ENCODE measurements around the gene SMARCC2.

Gene SMARCC2

DNA sequence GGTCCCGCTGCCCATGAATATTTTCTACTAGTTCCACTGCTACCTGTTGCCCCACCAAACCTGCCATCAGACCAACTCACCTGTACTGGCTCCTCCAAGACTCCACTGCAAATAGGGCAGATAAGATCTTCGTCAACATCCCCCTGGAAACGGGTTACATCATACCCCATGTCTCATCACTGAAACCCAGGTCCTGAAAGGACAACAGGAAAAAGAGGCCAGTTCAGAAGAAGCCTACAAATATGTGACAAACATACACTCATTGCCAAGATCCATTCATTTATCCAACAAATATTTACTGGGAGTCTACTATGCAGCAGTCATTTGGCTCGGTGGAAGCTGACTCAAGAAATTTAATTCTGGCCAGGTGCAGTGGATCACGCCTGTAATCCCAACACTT is 24.6 kb upstream of the SMARCC2 start:
- Histone ChIP-seq H3K4me3 (ENCODE audit: low read length, poor library complexity, severe bottlenecking) (no peak overlapping the region), H3K27me3 (ENCODE audit: insufficient read depth, low read length, poor library complexity, severe bottlenecking) (no peaks in the 10 kb centered on the region), H3K9ac (ENCODE audit: low read depth, low read length, poor library complexity, severe bottlenecking) (no peak overlapping the region), H4K20me1 (ENCODE audit: insufficient read depth, low read length, poor library complexity, severe bottlenecking) (no peaks in the 10 kb centered on the region), H3K79me2 (ENCODE audit: insufficient read depth, low read length) (no peaks in the 10 kb centered on the region), H3K4me1 (ENCODE audit: insufficient read depth, low read length, poor library complexity, severe bottlenecking) (no peaks in the 10 kb centered on the region), H3K9me2 (replicated peaks; ENCODE audit: low read depth, low read length) (no peaks in the 10 kb centered on the region), H3K4me2 (ENCODE audit: low read depth, low read length, poor library complexity, severe bottlenecking) (no peak overlapping the region), H3K9me3 (ENCODE audit: insufficient read depth, low read depth, low read length) (no peaks in the 10 kb centered on the region), H2AFZ (ENCODE audit: low read length) (no peak overlapping the region), H3F3A (ENCODE audit: low read depth) (no peaks in the 10 kb centered on the region), H3K36me3 (ENCODE audit: insufficient read depth, low read length) (peaks cover 33% of the 10 kb centered on the region; the same call in 1 of the 2 replicates)
- TF ChIP-seq EZH2phosphoT487 (IDR thresholded peaks at IDR 0.05; ENCODE audit: borderline replicate concordance), result no peak
- TF ChIP-seq, protein P1, sequence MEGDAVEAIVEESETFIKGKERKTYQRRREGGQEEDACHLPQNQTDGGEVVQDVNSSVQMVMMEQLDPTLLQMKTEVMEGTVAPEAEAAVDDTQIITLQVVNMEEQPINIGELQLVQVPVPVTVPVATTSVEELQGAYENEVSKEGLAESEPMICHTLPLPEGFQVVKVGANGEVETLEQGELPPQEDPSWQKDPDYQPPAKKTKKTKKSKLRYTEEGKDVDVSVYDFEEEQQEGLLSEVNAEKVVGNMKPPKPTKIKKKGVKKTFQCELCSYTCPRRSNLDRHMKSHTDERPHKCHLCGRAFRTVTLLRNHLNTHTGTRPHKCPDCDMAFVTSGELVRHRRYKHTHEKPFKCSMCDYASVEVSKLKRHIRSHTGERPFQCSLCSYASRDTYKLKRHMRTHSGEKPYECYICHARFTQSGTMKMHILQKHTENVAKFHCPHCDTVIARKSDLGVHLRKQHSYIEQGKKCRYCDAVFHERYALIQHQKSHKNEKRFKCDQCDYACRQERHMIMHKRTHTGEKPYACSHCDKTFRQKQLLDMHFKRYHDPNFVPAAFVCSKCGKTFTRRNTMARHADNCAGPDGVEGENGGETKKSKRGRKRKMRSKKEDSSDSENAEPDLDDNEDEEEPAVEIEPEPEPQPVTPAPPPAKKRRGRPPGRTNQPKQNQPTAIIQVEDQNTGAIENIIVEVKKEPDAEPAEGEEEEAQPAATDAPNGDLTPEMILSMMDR (conservative IDR thresholded peaks at IDR 0.05; ENCODE audit: low read length), result no peak

DNA sequence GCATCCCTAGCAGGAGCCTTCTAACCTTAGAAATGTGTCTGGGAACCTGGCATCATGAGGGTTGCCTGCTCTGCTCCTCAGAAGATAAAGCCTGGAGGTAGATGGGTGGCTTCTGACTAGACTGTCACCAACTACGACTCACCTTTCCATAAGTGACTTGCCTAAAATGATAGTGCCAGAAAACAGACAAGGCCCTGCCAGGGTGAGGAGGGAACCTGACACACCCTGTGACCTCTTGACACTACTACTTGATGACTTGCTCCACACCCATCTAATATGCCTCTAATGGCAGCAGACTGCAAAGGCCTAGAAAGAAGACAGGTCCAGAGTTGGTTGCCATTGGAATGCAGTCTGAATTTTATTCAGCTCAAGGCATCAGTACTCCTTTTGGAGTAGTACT is 23.1 kb upstream of the SMARCC2 start:
- H4K20me1 ChIP-seq (ENCODE audit: insufficient read depth, low read length, poor library complexity, severe bottlenecking), result no peaks in the 10 kb centered on the region

DNA sequence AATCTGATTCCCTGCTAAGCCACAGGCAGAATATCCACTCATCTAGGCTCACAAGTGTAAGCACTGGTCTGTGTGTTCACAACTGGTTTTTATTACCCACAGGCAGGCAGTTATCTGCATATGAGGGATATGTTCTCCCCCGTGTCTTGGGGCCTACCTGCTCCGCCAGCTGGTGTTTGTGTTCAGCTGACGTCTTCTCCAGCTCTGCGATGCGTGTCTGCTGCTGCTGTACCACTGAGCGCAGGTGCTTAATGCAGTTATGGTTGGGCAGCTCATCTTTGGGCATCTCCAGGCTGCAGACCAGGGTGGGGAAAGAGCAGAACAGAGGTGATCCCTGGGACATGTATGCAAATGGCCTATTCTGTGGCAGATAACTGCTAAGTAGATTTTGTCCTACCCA is 18.7 kb upstream of the SMARCC2 start:
- no peak for TF ChIP-seq EZH2phosphoT487 (IDR thresholded peaks at IDR 0.05; ENCODE audit: borderline replicate concordance)
- TF ChIP-seq, protein P1 (conservative IDR thresholded peaks at IDR 0.05; ENCODE audit: low read length), result no peak
- Histone ChIP-seq H4K20me1 (ENCODE audit: insufficient read depth, low read length, poor library complexity, severe bottlenecking) (no peaks in the 10 kb centered on the region), H3F3A (ENCODE audit: low read depth) (no peaks in the 10 kb centered on the region), H3K4me3 (ENCODE audit: low read length, poor library complexity, severe bottlenecking) (no peak overlapping the region), H3K79me2 (ENCODE audit: insufficient read depth, low read length) (no peaks in the 10 kb centered on the region), H3K4me2 (ENCODE audit: low read depth, low read length, poor library complexity, severe bottlenecking) (no peak overlapping the region), H3K36me3 (ENCODE audit: insufficient read depth, low read length) (peaks cover 52% of the 10 kb centered on the region; the same call in 1 of the 2 replicates), H3K9me3 (ENCODE audit: insufficient read depth, low read depth, low read length) (no peaks in the 10 kb centered on the region), H2AFZ (ENCODE audit: low read length) (no peak overlapping the region), H3K9me2 (replicated peaks; ENCODE audit: low read depth, low read length) (no peaks in the 10 kb centered on the region), H3K4me1 (ENCODE audit: insufficient read depth, low read length, poor library complexity, severe bottlenecking) (no peaks in the 10 kb centered on the region), H3K27me3 (ENCODE audit: insufficient read depth, low read length, poor library complexity, severe bottlenecking) (no peaks in the 10 kb centered on the region), H3K9ac (ENCODE audit: low read depth, low read length, poor library complexity, severe bottlenecking) (no peak overlapping the region)

More for the DNA sequence above, 23.1 kb upstream of the SMARCC2 start:
- no peaks in the 10 kb centered on the region for H3K9me3 ChIP-seq (ENCODE audit: insufficient read depth, low read depth, low read length)
- no peaks in the 10 kb centered on the region for H3K79me2 ChIP-seq (ENCODE audit: insufficient read depth, low read length)
- no peaks in the 10 kb centered on the region for H3K27me3 ChIP-seq (ENCODE audit: insufficient read depth, low read length, poor library complexity, severe bottlenecking)
- no peaks in the 10 kb centered on the region for H3K9me2 ChIP-seq (replicated peaks; ENCODE audit: low read depth, low read length)
- TF ChIP-seq, protein P1 (conservative IDR thresholded peaks at IDR 0.05; ENCODE audit: low read length), result no peak
- H3K4me2 ChIP-seq (ENCODE audit: low read depth, low read length, poor library complexity, severe bottlenecking), result no peak overlapping the region
- H3K4me3 ChIP-seq (ENCODE audit: low read length, poor library complexity, severe bottlenecking), result no peak overlapping the region
- no peaks in the 10 kb centered on the region for H3F3A ChIP-seq (ENCODE audit: low read depth)
- peaks cover 41% of the 10 kb centered on the region; the same call in 1 of the 2 replicates for H3K36me3 ChIP-seq (ENCODE audit: insufficient read depth, low read length)
- H3K4me1 ChIP-seq (ENCODE audit: insufficient read depth, low read length, poor library complexity, severe bottlenecking), result no peaks in the 10 kb centered on the region
- H3K9ac ChIP-seq (ENCODE audit: low read depth, low read length, poor library complexity, severe bottlenecking), result no peak overlapping the region
- no peak overlapping the region for H2AFZ ChIP-seq (ENCODE audit: low read length)

All from Loucy (cell line).